GM23338 (cell line): ENCODE results near the gene L3MBTL4. TPM values are rescaled to one million over a fixed set of nuclear protein-coding genes. Genes with fewer than 3 reads are reported as not detected.

ENCODE experiments used
- JUNB ChIP-seq: IDR thresholded peaks from one replicate; pipeline ENCODE4 v1.6.1; 2016; ENCODE audit warnings: antibody characterized with exemption; ENCODE audit not compliant: unreplicated experiment
- NANOG ChIP-seq: IDR thresholded peaks from 2 replicates; pipeline ENCODE4 v1.6.1; 2016; ENCODE audit warnings: antibody characterized with exemption, borderline replicate concordance
- STAT1 ChIP-seq: IDR thresholded peaks from one replicate; pipeline ENCODE4 v1.6.1; 2016; ENCODE audit warnings: antibody characterized with exemption; ENCODE audit not compliant: unreplicated experiment
- microRNA-seq: library from miRNA; unstranded; fragments of <30 nt; microRNA quantifications from one replicate; pipeline ENCODE4, GENCODE V29; 2017
- polyA plus RNA-seq: library from polyadenylated mRNA; unstranded; fragments of >200 nt; fragmentation: Nextera tagmentation; extraction: Ambion mirVana; gene quantifications from 2 replicates; pipeline ENCODE4 v1.2.1, GENCODE V29; 2016
- small RNA-seq: library from RNA; depleted of rRNA; stranded (forward); fragments of <200 nt; gene quantifications from one replicate; pipeline ENCODE3, GENCODE V24; 2014; ENCODE audit warnings: low replicate concordance
- total RNA-seq: library from RNA; depleted of rRNA; stranded (reverse); fragments of >200 nt; shearing (Covaris generic); gene quantifications from 2 replicates; pipeline ENCODE4 v1.2.3, GENCODE V29; 2014
- TF ChIP-seq, protein P1 (sequence below): IDR thresholded peaks from one replicate; pipeline ENCODE4 v1.6.1; 2018; ENCODE audit warnings: antibody characterized with exemption; ENCODE audit not compliant: unreplicated experiment

L3MBTL4 gene
- total and polyA plus RNA-seq, 2 experiments from 2014 or later = 0.48 to 2.8 TPM

GRCh38 chr18:5909125-5909524, 505.6 kb downstream of the L3MBTL4 start (continued):
- TF ChIP-seq, protein P1, sequence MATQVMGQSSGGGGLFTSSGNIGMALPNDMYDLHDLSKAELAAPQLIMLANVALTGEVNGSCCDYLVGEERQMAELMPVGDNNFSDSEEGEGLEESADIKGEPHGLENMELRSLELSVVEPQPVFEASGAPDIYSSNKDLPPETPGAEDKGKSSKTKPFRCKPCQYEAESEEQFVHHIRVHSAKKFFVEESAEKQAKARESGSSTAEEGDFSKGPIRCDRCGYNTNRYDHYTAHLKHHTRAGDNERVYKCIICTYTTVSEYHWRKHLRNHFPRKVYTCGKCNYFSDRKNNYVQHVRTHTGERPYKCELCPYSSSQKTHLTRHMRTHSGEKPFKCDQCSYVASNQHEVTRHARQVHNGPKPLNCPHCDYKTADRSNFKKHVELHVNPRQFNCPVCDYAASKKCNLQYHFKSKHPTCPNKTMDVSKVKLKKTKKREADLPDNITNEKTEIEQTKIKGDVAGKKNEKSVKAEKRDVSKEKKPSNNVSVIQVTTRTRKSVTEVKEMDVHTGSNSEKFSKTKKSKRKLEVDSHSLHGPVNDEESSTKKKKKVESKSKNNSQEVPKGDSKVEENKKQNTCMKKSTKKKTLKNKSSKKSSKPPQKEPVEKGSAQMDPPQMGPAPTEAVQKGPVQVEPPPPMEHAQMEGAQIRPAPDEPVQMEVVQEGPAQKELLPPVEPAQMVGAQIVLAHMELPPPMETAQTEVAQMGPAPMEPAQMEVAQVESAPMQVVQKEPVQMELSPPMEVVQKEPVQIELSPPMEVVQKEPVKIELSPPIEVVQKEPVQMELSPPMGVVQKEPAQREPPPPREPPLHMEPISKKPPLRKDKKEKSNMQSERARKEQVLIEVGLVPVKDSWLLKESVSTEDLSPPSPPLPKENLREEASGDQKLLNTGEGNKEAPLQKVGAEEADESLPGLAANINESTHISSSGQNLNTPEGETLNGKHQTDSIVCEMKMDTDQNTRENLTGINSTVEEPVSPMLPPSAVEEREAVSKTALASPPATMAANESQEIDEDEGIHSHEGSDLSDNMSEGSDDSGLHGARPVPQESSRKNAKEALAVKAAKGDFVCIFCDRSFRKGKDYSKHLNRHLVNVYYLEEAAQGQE = no peak
- TF ChIP-seq NANOG = no peak
- no peak for TF ChIP-seq JUNB
- TF ChIP-seq STAT1 = no peak

Small RNA genes lying within 50 kb of the gene (microRNA-seq; reads per million reads assigned to microRNA genes)
- gene MIR4317 = not detected

Small RNA genes lying within 50 kb of the gene (small RNA-seq; reads per million reads assigned to genes)
- gene RNU5F-3P = 0.30 reads per million, percentile 12 among the genes with 10 or more reads in this experiment
- not detected for gene RNU6-349P
